CD14-positive monocyte (primary cell): ENCODE measurements around the gene CRIM1. TPM values are rescaled to one million over a fixed set of nuclear protein-coding genes. Genes with fewer than 3 reads are reported as not detected.

Experiments
- DNase-seq, 3 donors: peaks; one replicate each; pipeline ENCODE4 v3.0.0-alpha.2; 2011 to 2022
- H2AFZ ChIP-seq: 2 replicates; pipeline ENCODE4 v1.6.0; 2012; ENCODE audit warnings: mild to moderate bottlenecking, low read depth, low read length, inconsistent platforms; ENCODE audit not compliant: insufficient read depth, poor library complexity, severe bottlenecking
- H3K27ac ChIP-seq, 2 donors: 1 replicate in 1 of 2; 2 replicates in 1 of 2; pipeline ENCODE4 v1.5.1; 2012 to 2013; ENCODE audit warnings: low read length in 2 of 2, control low read depth in 1 of 2, inconsistent platforms in 1 of 2, low read depth in 1 of 2, mild to moderate bottlenecking in 1 of 2
- H3K27me3 ChIP-seq, 2 donors: one replicate each; pipeline versions ENCODE4 v1.6.0 to v1.6.1; 2011 to 2013; ENCODE audit warnings: low read length in 2 of 2; ENCODE audit not compliant: control insufficient read depth in 2 of 2, insufficient read depth in 2 of 2
- H3K36me3 ChIP-seq, 2 donors: replicated peaks in 1 of 2; 1 replicate in 1 of 2; 2 replicates in 1 of 2; pipeline versions ENCODE4 v1.5.1 to v1.6.1; 2012 to 2013; ENCODE audit warnings: low read length in 2 of 2, control low read depth in 1 of 2, inconsistent platforms in 1 of 2, mild to moderate bottlenecking in 1 of 2; ENCODE audit not compliant: insufficient read depth in 2 of 2, control insufficient read depth in 1 of 2
- H3K4me1 ChIP-seq, 2 donors: 1 replicate in 1 of 2; 2 replicates in 1 of 2; pipeline versions ENCODE4 v1.5.1 to v1.6.1; 2012 to 2013; ENCODE audit warnings: low read length in 2 of 2, control low read depth in 1 of 2, inconsistent platforms in 1 of 2, mild to moderate bottlenecking in 1 of 2, moderate library complexity in 1 of 2; ENCODE audit not compliant: insufficient read depth in 2 of 2, control insufficient read depth in 1 of 2
- H3K4me2 ChIP-seq: replicated peaks from 2 replicates; pipeline ENCODE3; 2012; ENCODE audit warnings: low read length, moderate library complexity, mild to moderate bottlenecking; ENCODE audit not compliant: poor library complexity, severe bottlenecking; ENCODE audit errors: extremely low read depth
- H3K4me3 ChIP-seq, 3 experiments: fragments of 200-600 bp in 1 of 3; sonication (generic) in 1 of 3; replicated peaks in 1 of 3; 1 replicate in 2 of 3; 2 replicates in 1 of 3; pipeline ENCODE4 v1.5.1; 2011 to 2013; ENCODE audit warnings: low read length in 3 of 3, mild to moderate bottlenecking in 3 of 3, control low read depth in 2 of 3, low read depth in 2 of 3, inconsistent platforms in 1 of 3, moderate library complexity in 1 of 3
- H3K79me2 ChIP-seq: 2 replicates; pipeline ENCODE4 v1.6.0; 2012; ENCODE audit warnings: mild to moderate bottlenecking, control low read depth, inconsistent platforms, low read length, moderate library complexity; ENCODE audit not compliant: insufficient read depth
- H3K9ac ChIP-seq: 2 replicates; pipeline ENCODE4 v1.6.0; 2017; ENCODE audit warnings: low read length, mild to moderate bottlenecking; ENCODE audit not compliant: insufficient read depth, poor library complexity, severe bottlenecking
- H3K9me3 ChIP-seq, 2 donors: replicated peaks in 1 of 2; 1 replicate in 1 of 2; 2 replicates in 1 of 2; pipeline versions ENCODE4 v1.5.1 to v1.6.1; 2012 to 2013; ENCODE audit warnings: low read length in 2 of 2, control low read depth in 1 of 2; ENCODE audit not compliant: control insufficient read depth in 1 of 2, insufficient read depth in 1 of 2
- H4K20me1 ChIP-seq: 2 replicates; pipeline ENCODE4 v1.6.0; 2012; ENCODE audit warnings: mild to moderate bottlenecking, low read length, control low read depth, moderate library complexity; ENCODE audit not compliant: insufficient read depth
- H3K27ac Mint-ChIP-seq, 7 donors: one replicate each; pipeline ENCODE4 v1.8.0; 2020; ENCODE audit warnings: mild to moderate bottlenecking in 7 of 7, mixed read lengths in 7 of 7, moderate library complexity in 6 of 7, inconsistent platforms in 2 of 7
- H3K27me3 Mint-ChIP-seq, 3 donors: one replicate each; pipeline ENCODE4 v1.8.0; 2021 to 2022; ENCODE audit warnings: low read depth in 3 of 3, mild to moderate bottlenecking in 3 of 3, mixed read lengths in 3 of 3, moderate library complexity in 3 of 3, inconsistent platforms in 1 of 3
- H3K36me3 Mint-ChIP-seq, 2 donors: one replicate each; pipeline ENCODE4 v1.8.0; 2020; ENCODE audit warnings: mixed read lengths in 2 of 2, inconsistent platforms in 1 of 2, mild to moderate bottlenecking in 1 of 2
- H3K4me1 Mint-ChIP-seq: one replicate; pipeline ENCODE4 v1.8.0; 2020; ENCODE audit warnings: mild to moderate bottlenecking, mixed read lengths
- H3K4me3 Mint-ChIP-seq, 2 donors: one replicate each; pipeline ENCODE4 v1.8.0; 2020; ENCODE audit warnings: mild to moderate bottlenecking in 2 of 2, mixed read lengths in 2 of 2, moderate library complexity in 1 of 2
- H3K9me3 Mint-ChIP-seq, 7 donors: one replicate each; pipeline ENCODE4 v1.8.0; 2020 to 2022; ENCODE audit warnings: mixed read lengths in 7 of 7, mild to moderate bottlenecking in 6 of 7, moderate library complexity in 6 of 7, inconsistent platforms in 2 of 7
- CTCF ChIP-seq: fragments of 200-600 bp; IDR thresholded peaks from one replicate; pipeline ENCODE4 v1.8.0; 2022; ENCODE audit warnings: antibody characterized with exemption, mild to moderate bottlenecking
- WGBS: methylation state at CpG from one replicate; pipeline ENCODE4 v1.1.5; 2013; ENCODE audit warnings: missing lambda C conversion rate; ENCODE audit not compliant: insufficient coverage; 5-methylcytosine and 5-hydroxymethylcytosine counted together
- intact Hi-C, 2 donors: fragments of 100-400 bp; cut with micrococcal nuclease; formaldehyde crosslinking; loops; one replicate each; pipeline versions ENCODE4 v1.15.0 to v1.15.1; 2023
- polyA plus RNA-seq, 3 donors: library from polyadenylated mRNA; depleted of rRNA in 1 of 3; unstranded in 2 of 3; stranded (reverse) in 1 of 3; fragments of 300-500 nt in 2 of 3; fragments of >200 nt in 1 of 3; fragmentation: Illumina TruSeq in 2 of 3; gene quantifications; 1 replicate in 2 of 3; 2 replicates in 1 of 3; pipeline ENCODE4 v1.2.3, GENCODE V29; 2012 to 2021

Gene CRIM1
- polyA plus RNA-seq, 3 donors = 0.08 to 0.27 TPM; not detected in 1

GRCh38 chr2:36351736-36352349 lies 3.7 kb upstream of the CRIM1 start:
- TF ChIP-seq CTCF = peak; percentile 44
- H3K4me3 Mint-ChIP-seq = no peak overlapping the region

GRCh38 chr2:36352701-36353100 lies 2.9 kb upstream of the CRIM1 start:
- Mint-ChIP-seq H3K27ac (peak overlapping the region in 1 of 7 donors; percentile 70), H3K4me3 (no peak overlapping the region), H3K27me3 (peaks cover 24 to 41% (median 28%) of the 10 kb centered on the region in 3 donors), H3K4me1 (peaks cover 50% of the 10 kb centered on the region), H3K36me3 (peaks cover 8 to 11% of the 10 kb centered on the region in 2 donors), H3K9me3 (peaks cover 0 to 14% (median 7%) of the 10 kb centered on the region in 7 donors)
- Histone ChIP-seq H2AFZ (no peak overlapping the region), H3K27ac (no peak overlapping the region), H3K9me3 (peaks cover 0 to 3% of the 10 kb centered on the region in 2 donors), H3K79me2 (no peaks in the 10 kb centered on the region), H3K36me3 (no peaks in the 10 kb centered on the region), H3K4me2 (no peak overlapping the region), H3K4me1 (peaks cover 46 to 49% of the 10 kb centered on the region in 2 donors), H3K9ac (no peak overlapping the region), H3K4me3 (no peak overlapping the region), H4K20me1 (no peaks in the 10 kb centered on the region), H3K27me3 (peaks cover 26 to 29% of the 10 kb centered on the region in 2 donors)
- no peak for TF ChIP-seq CTCF
- 40% methylated on average over 1 of the region's 3 CpGs for WGBS
- intact Hi-C loops = loop anchor here (10.0 kb wide), 2 partner anchors 312 to 432 kb away; no protein-coding TSS in a partner anchor
- no peak for DNase-seq

More at GRCh38 chr2:36351736-36352349, 3.7 kb upstream of the CRIM1 start:
- H3K27me3 ChIP-seq = peaks cover 17 to 20% of the 10 kb centered on the region in 2 donors
- Mint-ChIP-seq H3K4me1 (peaks cover 41% of the 10 kb centered on the region), H3K27ac (peak overlapping the region in 3 of 7 donors; percentile 30 to 58 (median 38)), H3K27me3 (peaks cover 15 to 32% (median 20%) of the 10 kb centered on the region in 3 donors), H3K9me3 (peaks cover 0 to 7% (median 3%) of the 10 kb centered on the region in 7 donors), H3K36me3 (peaks cover 0 to 4% of the 10 kb centered on the region in 2 donors)
- no peaks in the 10 kb centered on the region for H3K36me3 ChIP-seq
- no peaks in the 10 kb centered on the region for H3K9me3 ChIP-seq
- no peaks in the 10 kb centered on the region for H3K79me2 ChIP-seq
- no peaks in the 10 kb centered on the region for H4K20me1 ChIP-seq
- intact Hi-C loops = loop anchor here (10.0 kb wide), 2 partner anchors 313 to 433 kb away; no protein-coding TSS in a partner anchor
- H3K4me1 ChIP-seq = peaks cover 37 to 40% of the 10 kb centered on the region in 2 donors
- peak overlapping the region; percentile 14 for H3K4me2 ChIP-seq
- WGBS = 0% methylated on average over 4 of the region's 10 CpGs
- no peak overlapping the region for H3K4me3 ChIP-seq
- no peak overlapping the region for H2AFZ ChIP-seq
- peak; percentile 27 to 63 (median 62) for DNase-seq
- H3K27ac ChIP-seq = peak overlapping the region in 1 of 2 donors; percentile 38
- H3K9ac ChIP-seq = no peak overlapping the region
